WTC11 (cell line): ENCODE measurements around the gene PLXNA3.

Experiments used
- CBFB ChIP-seq: sonication (generic); formaldehyde crosslinking; IDR thresholded peaks from 2 replicates; pipeline ENCODE4 v1.8.1; 2022; ENCODE audit warnings: mild to moderate bottlenecking, low read depth, missing genetic modification reagents
- FOXK1 ChIP-seq: sonication (generic); formaldehyde crosslinking; IDR thresholded peaks from 2 replicates; pipeline ENCODE4 v1.8.0; 2022; ENCODE audit warnings: mild to moderate bottlenecking, moderate library complexity, missing genetic modification reagents
- JUN ChIP-seq: sonication (generic); formaldehyde crosslinking; IDR thresholded peaks from 2 replicates; pipeline ENCODE4 v1.8.0; 2023; ENCODE audit warnings: mild to moderate bottlenecking, missing genetic modification reagents
- SP1 ChIP-seq: sonication (generic); formaldehyde crosslinking; conservative IDR thresholded peaks from 2 replicates; pipeline ENCODE4 v1.8.1; 2022; ENCODE audit warnings: missing genetic modification reagents
- ZBTB21 ChIP-seq: sonication (generic); formaldehyde crosslinking; IDR thresholded peaks from 2 replicates; pipeline ENCODE4 v1.8.1; 2023; ENCODE audit warnings: mild to moderate bottlenecking, missing genetic modification reagents, borderline replicate concordance
- TF ChIP-seq, protein P1 (sequence below): sonication (generic); formaldehyde crosslinking; IDR thresholded peaks from 2 replicates; pipeline ENCODE4 v1.8.1; 2023; ENCODE audit warnings: mild to moderate bottlenecking, missing genetic modification reagents, borderline replicate concordance
- TF ChIP-seq, protein P2 (sequence below): fragments of 200-600 bp; IDR thresholded peaks from 2 replicates; pipeline ENCODE4 v1.8.0; 2022; ENCODE audit warnings: antibody characterized with exemption

DNA sequence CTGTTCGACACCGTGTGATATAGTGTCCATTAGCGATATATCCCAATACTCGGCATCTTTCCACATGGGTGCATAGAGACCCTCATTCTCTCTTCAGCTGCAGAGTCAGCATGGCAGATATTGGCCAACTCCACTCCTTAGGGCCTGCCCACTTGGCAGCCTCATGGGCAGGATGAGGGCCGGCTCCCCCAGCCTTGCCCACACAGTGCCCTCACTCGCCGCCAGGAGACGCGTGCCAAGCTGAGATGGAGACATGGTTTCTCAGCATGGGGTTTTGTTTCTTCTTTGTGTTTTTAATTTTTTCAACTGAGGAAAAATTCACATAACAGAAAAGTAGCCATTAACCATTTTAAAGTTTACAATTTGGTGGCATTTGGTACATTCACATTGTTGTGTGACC is 5.3 kb upstream of the PLXNA3 start:
- no peak for TF ChIP-seq SP1
- TF ChIP-seq, protein P1, sequence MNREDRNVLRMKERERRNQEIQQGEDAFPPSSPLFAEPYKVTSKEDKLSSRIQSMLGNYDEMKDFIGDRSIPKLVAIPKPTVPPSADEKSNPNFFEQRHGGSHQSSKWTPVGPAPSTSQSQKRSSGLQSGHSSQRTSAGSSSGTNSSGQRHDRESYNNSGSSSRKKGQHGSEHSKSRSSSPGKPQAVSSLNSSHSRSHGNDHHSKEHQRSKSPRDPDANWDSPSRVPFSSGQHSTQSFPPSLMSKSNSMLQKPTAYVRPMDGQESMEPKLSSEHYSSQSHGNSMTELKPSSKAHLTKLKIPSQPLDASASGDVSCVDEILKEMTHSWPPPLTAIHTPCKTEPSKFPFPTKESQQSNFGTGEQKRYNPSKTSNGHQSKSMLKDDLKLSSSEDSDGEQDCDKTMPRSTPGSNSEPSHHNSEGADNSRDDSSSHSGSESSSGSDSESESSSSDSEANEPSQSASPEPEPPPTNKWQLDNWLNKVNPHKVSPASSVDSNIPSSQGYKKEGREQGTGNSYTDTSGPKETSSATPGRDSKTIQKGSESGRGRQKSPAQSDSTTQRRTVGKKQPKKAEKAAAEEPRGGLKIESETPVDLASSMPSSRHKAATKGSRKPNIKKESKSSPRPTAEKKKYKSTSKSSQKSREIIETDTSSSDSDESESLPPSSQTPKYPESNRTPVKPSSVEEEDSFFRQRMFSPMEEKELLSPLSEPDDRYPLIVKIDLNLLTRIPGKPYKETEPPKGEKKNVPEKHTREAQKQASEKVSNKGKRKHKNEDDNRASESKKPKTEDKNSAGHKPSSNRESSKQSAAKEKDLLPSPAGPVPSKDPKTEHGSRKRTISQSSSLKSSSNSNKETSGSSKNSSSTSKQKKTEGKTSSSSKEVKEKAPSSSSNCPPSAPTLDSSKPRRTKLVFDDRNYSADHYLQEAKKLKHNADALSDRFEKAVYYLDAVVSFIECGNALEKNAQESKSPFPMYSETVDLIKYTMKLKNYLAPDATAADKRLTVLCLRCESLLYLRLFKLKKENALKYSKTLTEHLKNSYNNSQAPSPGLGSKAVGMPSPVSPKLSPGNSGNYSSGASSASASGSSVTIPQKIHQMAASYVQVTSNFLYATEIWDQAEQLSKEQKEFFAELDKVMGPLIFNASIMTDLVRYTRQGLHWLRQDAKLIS (CRISPR knock-in tag) = no peak
- TF ChIP-seq, protein P2, sequence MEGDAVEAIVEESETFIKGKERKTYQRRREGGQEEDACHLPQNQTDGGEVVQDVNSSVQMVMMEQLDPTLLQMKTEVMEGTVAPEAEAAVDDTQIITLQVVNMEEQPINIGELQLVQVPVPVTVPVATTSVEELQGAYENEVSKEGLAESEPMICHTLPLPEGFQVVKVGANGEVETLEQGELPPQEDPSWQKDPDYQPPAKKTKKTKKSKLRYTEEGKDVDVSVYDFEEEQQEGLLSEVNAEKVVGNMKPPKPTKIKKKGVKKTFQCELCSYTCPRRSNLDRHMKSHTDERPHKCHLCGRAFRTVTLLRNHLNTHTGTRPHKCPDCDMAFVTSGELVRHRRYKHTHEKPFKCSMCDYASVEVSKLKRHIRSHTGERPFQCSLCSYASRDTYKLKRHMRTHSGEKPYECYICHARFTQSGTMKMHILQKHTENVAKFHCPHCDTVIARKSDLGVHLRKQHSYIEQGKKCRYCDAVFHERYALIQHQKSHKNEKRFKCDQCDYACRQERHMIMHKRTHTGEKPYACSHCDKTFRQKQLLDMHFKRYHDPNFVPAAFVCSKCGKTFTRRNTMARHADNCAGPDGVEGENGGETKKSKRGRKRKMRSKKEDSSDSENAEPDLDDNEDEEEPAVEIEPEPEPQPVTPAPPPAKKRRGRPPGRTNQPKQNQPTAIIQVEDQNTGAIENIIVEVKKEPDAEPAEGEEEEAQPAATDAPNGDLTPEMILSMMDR = no peak
- no peak for TF ChIP-seq CBFB
- TF ChIP-seq FOXK1 (CRISPR knock-in tag) = no peak
- TF ChIP-seq JUN = no peak
- TF ChIP-seq ZBTB21 (CRISPR knock-in tag) = no peak
